ENCODE results near the gene CNKSR2.

The CNKSR2 gene

DNA sequence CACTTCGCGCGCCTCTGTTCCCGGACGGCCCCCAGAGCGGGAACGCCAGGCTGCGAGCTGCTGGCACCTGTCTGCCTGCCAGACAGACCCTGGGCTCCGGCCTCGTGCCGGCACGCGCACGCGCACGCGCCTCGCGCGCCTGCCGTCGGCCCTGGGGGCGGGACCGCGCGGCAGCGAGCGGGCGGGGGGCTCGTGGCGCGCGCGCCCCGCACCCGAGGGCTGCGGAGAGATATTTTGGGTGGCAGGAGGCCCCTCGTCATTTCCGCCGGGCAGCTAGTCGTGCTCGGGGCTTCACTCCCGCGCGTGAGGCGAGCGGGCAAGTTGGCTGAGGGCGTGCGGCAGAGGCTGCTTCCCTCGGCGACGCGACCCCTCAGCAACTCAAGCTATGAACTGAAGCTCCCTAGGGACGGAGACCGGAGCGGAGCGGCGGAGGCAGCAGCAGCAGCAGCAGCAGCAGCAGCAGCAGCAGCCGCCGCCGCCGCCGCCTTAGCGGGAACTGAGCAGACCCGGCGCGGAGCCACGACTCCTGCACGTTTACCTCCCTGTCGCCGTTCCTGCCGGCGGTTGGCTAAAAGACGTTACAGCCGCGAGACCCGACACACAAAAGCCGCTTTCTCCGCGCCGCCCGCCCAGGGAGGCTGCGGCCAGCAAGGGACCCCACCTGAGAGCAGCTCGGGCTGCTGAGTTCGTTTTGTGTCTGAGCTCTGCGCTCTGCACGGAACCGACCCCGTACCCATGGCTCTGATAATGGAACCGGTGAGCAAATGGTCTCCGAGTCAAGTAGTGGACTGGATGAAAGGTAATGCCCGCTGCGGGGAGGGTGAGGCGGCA is at the start of gene CNKSR2:
TSS of gene CNKSR2 (plus strand) at position 256 of the 831 bp plus-strand sequence. CDS start at position 736, 480 bp downstream.
- TF ChIP-seq GATA2 (IDR thresholded peaks at IDR 0.05; ENCODE audit: low read depth, low read length), result no peak
- no peak for TF ChIP-seq GATA3 (IDR thresholded peaks at IDR 0.05; ENCODE audit: low read depth, low read length)

DNA sequence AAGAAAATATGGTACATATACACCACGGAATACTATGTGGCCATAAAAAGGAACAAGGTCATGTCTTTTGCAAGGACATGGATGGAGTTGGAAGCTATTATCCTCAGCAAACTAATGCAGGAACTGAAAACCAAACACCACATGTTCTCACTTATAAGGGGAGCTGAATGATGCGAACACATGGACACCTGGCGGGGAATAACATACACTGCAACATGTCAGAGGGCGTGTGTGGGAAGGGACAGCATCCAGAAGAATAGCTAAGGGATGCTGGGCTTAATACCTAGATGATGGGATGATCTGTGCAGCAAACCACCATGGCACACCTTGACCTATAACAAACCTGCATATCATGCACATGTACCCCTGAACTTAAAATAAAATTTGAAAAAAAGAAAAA is 19.5 kb upstream of the CNKSR2 start:
- TF ChIP-seq GATA3 (IDR thresholded peaks at IDR 0.05; ENCODE audit: low read depth, low read length) (no peak), GATA2 (IDR thresholded peaks at IDR 0.05; ENCODE audit: low read depth, low read length) (no peak)

DNA sequence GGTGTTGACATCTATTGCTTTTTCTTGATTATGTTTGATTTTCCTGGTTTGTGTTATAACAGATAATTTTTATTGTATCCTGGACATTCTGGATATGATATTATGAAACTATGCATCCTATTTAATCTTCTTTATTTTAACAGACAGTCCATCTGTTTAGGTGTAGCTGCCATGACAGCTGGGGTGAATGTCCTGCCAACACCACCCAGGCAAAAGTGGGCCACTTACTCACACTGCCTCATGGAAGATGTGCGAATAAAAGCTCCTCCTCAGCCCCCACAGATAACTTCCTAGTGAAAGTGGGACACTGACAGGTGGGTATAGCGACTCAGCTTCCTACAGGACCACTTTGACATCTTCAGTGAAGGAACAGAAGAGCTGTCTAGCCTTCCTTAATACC is 18.4 kb upstream of the CNKSR2 start:
- TF ChIP-seq GATA2 (IDR thresholded peaks at IDR 0.05; ENCODE audit: low read depth, low read length), result no peak
- no peak for TF ChIP-seq GATA3 (IDR thresholded peaks at IDR 0.05; ENCODE audit: low read depth, low read length)

DNA sequence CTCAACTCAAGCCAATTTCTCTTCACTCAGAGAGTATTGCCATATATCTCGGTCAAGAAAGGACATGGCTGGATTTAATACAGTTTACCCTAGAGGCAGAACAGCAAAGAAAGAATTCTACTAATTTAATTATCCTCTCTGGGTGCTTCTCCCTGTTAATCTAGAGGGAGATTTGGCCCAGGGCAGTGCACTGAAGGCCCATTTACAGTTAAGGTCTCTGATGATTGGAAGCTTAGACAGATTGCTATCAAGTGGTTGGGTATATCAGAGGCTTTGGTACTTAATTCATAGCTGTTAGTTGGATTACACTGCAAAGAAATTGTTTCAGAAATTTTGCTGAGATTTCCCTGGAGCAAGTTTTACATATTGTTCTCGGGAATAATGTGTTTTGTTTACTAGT is 4.6 kb upstream of the CNKSR2 start:
- peak; percentile 68 for TF ChIP-seq GATA2 (IDR thresholded peaks at IDR 0.05; ENCODE audit: low read depth, low read length)
- peak; percentile 36; the same call in 1 of the 2 replicates for TF ChIP-seq GATA3 (IDR thresholded peaks at IDR 0.05; ENCODE audit: low read depth, low read length)

DNA sequence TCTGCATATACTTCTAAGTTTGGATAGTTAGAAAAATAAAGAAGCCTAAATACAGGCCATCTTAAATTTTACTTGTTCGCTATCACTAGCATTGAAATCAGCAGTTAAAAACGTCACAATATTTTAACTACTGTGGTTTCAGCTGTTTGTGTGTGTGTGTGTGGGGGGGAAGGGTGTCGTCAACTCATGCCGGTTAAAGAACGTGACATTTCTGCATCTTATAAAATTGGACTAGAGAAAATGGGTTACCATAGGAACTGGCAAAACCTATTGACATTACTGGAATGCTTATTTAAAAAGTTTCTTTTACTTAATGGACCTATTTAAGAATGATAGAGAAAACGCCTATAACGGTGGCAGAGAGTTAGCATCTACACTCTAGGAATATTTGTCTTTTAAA is 1.2 kb upstream of the CNKSR2 start:
- TF ChIP-seq GATA3 (IDR thresholded peaks at IDR 0.05; ENCODE audit: low read depth, low read length), result no peak
- no peak for TF ChIP-seq GATA2 (IDR thresholded peaks at IDR 0.05; ENCODE audit: low read depth, low read length)

DNA sequence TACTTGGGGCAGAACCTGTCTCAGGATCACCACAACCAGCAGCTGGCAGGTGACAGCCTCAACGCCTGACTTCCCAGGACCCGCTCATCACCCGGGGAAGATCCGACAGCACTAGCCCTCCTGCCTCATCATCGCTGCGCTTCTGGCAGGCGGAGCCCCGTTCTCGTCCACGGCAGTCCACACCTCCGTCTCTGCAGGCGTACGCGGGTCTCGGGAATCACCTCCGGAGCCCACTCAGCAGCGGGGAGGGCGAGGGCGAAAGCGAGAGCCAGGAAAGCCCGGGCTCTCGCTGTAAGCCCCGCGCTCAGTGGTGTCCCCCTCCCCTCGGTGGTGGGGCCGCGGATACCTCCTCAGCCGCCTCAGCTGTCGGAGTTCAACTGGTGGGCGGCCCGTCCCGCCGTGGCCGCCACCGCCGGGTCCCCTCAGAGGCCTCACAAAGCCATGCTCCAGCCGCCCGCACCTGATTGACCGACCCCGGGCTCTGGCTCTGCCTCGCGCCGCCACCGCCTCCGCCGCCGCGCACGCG is 518 bp upstream of the CNKSR2 start:
- TF ChIP-seq GATA3 (IDR thresholded peaks at IDR 0.05; ENCODE audit: low read depth, low read length) (no peak), GATA2 (IDR thresholded peaks at IDR 0.05; ENCODE audit: low read depth, low read length) (no peak)

DNA sequence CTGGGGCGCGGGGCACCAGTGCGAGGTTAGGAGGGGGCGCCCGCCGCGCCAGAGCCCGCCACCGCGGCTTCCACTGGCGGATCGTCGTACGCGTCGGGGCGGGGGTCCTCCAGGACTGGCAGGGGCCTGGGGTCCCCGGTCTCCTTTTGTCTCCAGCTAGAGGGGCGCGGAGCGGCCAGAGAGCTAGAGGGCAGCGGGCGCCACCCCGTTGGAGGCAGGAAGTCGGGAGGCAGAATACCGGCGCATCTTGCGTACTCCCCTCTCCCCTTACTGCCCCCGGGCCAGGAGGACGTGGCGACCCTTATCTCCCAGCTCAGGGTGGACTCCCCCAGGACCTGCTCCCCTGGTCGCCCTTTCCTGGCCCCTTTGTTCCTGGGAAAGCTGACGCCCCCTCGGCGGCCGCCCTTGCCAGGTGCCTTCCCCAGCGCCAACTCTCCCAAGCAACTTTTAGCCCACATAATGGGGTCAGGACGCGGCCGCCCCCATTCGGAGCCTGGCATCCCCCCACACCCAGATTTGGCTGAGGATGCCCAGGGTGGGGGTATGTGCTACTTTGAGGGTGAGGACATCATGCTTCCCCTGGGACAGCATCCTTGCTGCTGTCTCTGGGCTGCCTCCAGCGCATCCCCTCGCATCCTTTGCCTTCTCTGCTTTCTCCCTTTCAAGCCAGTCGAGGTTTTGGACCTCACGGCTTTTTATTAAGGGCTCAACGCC is 933 bp downstream of the CNKSR2 start:
- TF ChIP-seq GATA3 (IDR thresholded peaks at IDR 0.05; ENCODE audit: low read depth, low read length), result no peak
- no peak for TF ChIP-seq GATA2 (IDR thresholded peaks at IDR 0.05; ENCODE audit: low read depth, low read length)

DNA sequence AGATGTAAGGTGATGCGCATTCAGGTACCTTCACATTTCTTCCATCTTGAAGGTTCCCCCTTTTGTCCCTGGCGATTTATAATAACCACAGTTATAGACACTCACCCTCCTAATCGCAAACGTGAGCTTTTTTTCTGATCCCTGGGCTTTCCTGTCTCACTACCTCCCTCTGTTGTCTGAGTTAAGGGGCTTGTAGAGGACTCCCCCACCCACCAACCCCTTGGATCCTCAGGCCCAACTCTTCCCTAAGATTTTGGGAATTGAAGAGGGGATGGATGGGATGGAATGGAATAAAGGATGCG is 1.4 kb downstream of the CNKSR2 start:
- TF ChIP-seq GATA3 (IDR thresholded peaks at IDR 0.05; ENCODE audit: low read depth, low read length) (no peak), GATA2 (IDR thresholded peaks at IDR 0.05; ENCODE audit: low read depth, low read length) (no peak)

DNA sequence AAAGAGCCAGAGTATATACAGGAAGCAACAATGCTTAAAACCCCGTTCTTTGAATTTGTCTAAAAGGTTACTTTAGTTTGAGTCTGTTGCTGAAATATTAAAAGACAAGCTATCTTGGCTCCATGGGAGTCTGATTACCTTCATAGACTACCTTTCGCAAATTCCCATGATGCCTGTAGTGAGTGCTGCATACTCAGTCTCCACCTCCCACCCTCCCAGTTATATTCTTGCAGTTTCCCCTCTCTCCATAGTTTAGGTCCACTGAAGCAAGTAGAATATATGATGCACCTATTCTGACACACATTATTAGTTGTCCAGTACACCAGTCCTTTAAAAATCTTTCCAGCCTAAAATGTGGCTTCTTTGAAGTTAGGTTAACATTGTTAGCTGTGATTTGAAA is 2.4 kb downstream of the CNKSR2 start:
- TF ChIP-seq GATA2 (IDR thresholded peaks at IDR 0.05; ENCODE audit: low read depth, low read length) (no peak), GATA3 (IDR thresholded peaks at IDR 0.05; ENCODE audit: low read depth, low read length) (no peak)

DNA sequence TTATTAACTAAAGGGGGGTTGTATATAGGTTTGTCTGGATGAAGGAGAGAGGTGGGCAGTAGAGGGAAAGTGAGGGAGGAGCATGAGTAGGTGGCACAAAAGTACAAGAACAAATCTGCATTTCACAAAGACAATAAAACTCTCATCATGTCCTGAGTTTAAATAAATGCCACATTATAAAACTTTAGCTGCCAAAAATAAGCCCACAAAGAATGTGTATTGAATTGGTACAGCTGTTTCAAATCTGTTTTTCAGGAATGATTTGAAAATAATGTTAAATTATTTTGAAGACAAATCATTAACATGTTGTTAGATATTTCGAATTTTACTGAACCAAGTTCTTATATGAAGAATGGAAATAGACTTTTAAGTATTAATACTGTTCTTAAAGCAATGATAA is 5.8 kb downstream of the CNKSR2 start:
- TF ChIP-seq GATA3 (IDR thresholded peaks at IDR 0.05; ENCODE audit: low read depth, low read length) (no peak), GATA2 (IDR thresholded peaks at IDR 0.05; ENCODE audit: low read depth, low read length) (no peak)

DNA sequence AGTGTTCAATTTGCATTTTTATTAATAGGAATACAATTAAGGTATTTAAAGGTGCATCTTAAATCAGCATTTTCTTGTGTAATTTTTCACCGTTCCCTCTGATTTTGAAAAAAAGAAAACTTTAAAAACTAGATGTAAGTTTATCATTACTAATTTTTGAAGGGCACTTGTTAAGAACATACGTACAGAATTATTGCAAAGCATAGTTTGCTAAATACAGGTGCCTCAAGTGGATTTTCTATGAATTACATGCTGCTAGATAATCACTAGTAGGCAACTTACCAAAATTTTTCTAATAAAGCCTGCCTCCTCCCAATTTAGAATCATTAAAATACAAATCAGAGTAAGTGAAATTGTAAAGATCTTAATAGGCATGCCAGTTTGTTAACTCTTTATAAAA is 8.5 kb downstream of the CNKSR2 start:
- TF ChIP-seq GATA3 (IDR thresholded peaks at IDR 0.05; ENCODE audit: low read depth, low read length) (no peak), GATA2 (IDR thresholded peaks at IDR 0.05; ENCODE audit: low read depth, low read length) (no peak)

DNA sequence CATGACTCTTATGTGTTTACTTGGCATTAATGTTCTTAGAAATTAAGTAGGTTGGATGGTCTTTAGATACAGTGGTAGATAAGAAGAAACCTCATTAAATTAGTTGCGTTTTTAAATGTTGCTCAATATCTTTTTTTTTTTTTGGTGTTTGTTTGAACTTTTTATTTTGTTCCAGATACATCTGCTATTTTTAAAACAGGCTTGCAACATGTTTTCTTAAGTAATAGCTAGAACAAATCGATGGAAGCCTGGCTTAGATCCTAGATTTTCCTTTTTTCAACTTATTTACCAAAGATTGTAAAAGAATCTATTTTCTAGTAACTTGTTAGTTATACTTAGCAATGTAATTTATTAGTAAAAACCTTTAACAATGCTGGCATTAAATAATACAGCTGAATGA is 9.3 kb downstream of the CNKSR2 start:
- TF ChIP-seq GATA3 (IDR thresholded peaks at IDR 0.05; ENCODE audit: low read depth, low read length) (no peak), GATA2 (IDR thresholded peaks at IDR 0.05; ENCODE audit: low read depth, low read length) (no peak)

DNA sequence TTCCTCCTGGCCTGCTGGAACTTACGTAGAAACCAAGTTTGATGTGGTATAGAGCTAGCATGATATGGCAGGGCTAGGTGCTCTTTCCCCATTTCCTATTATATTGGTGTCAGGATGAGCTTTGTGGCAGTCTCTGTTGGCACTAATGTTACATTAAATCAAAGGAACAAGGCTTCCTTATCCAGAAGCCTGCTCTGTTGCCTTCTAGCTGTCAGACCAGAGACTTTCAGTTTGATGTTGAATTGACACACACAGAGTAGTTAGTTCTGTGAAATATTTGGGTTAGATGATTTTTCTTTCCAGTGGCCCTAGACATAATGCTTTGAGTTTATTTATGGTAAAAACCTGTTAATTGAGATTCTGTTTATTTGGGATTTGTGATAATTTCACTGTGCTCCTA is 10.0 kb downstream of the CNKSR2 start:
- TF ChIP-seq GATA3 (IDR thresholded peaks at IDR 0.05; ENCODE audit: low read depth, low read length) (no peak), GATA2 (IDR thresholded peaks at IDR 0.05; ENCODE audit: low read depth, low read length) (no peak)

DNA sequence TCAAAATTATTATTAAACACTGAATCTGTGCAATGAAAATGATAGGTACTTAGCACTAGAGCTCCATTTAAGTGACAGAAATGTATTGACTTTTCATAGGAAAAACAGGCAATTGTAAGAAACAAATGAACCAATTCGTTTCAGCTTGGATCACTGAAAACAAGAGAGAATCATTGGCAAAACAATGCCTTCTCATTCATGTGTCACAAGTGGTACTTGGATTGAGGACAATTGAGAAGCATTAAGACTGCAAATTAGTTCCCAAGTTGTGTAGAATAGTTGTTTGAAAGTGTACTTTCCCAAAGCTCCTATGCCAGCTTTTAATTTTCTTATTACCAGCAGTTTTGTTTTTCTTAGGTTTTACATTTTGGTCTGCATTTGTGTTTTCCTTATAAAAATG is 20.6 kb downstream of the CNKSR2 start:
- TF ChIP-seq GATA2 (IDR thresholded peaks at IDR 0.05; ENCODE audit: low read depth, low read length) (no peak), GATA3 (IDR thresholded peaks at IDR 0.05; ENCODE audit: low read depth, low read length) (no peak)

DNA sequence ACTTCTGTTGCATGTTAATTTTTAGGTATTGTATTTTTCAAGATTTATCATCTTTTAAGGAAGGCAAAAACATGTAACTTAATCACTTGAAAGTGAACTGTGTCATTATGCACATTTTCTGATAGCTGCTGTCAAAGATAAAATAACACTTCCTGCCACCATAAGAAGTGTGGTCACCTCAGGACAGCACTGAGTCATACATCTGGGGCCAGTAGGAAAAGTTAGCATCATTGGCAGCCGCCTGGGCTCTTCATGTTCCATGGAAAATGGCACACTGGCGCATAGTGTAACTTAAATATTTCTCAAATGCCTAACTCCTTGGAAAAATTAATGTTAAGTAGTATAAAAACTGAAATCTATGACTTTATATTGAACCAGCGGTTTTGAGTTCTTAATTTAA is 24.2 kb downstream of the CNKSR2 start:
- no peak for TF ChIP-seq GATA3 (IDR thresholded peaks at IDR 0.05; ENCODE audit: low read depth, low read length)
